GM20000 (cell line): ENCODE data around the gene SGCD.

ENCODE experiments used
- DNase-seq: peaks from one replicate; pipeline ENCODE4 v3.0.0; 2012; ENCODE audit warnings: low spot score
- TF ChIP-seq, protein P1 (sequence below): IDR thresholded peaks from 2 replicates; pipeline ENCODE4 v1.5.1; 2012; ENCODE audit warnings: mild to moderate bottlenecking, control low read depth; ENCODE audit errors: extremely low read depth, missing control alignments

Gene SGCD

DNA sequence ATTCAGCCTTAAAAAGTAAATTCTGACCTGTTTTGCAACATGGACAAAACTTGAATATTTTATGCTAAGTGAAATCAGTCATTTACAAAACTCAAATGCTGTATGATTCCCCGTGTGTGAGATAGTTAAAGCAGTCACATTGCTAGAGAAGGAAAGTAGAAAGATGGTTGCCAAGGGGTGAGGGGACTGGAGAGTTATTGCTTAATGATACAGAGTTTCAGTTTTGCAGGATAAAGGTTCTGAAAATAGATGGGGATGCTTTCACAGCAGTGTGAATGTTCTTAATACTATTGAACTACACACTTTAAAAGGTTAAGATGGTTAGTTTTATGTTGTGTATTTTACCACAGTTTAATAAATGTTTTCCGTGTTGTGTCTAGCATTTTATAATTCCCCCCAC lies 51.2 kb downstream of the SGCD start:
- TF ChIP-seq, protein P1, sequence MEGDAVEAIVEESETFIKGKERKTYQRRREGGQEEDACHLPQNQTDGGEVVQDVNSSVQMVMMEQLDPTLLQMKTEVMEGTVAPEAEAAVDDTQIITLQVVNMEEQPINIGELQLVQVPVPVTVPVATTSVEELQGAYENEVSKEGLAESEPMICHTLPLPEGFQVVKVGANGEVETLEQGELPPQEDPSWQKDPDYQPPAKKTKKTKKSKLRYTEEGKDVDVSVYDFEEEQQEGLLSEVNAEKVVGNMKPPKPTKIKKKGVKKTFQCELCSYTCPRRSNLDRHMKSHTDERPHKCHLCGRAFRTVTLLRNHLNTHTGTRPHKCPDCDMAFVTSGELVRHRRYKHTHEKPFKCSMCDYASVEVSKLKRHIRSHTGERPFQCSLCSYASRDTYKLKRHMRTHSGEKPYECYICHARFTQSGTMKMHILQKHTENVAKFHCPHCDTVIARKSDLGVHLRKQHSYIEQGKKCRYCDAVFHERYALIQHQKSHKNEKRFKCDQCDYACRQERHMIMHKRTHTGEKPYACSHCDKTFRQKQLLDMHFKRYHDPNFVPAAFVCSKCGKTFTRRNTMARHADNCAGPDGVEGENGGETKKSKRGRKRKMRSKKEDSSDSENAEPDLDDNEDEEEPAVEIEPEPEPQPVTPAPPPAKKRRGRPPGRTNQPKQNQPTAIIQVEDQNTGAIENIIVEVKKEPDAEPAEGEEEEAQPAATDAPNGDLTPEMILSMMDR = no peak
- DNase-seq = no peak

DNA sequence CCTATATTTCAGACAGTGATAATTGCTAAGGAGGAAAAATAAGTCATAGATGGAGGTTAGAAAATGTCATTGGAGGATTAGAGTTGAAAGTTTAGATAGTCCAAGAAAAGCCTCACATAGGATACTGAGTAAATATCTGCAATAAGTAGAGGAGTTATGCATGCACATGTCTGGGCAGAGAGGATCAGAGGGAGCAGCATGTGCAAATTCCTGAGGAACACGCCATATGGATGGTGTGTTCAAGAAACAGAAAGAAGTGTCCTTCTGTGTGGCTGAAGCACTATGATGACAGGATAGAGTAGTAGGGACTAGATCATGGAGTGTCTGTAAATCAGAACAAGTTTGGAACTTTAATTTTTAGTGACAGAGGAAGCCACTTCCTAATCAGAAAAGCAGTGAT lies 52.2 kb downstream of the SGCD start:
- DNase-seq = no peak
- TF ChIP-seq, protein P1 = no peak

DNA sequence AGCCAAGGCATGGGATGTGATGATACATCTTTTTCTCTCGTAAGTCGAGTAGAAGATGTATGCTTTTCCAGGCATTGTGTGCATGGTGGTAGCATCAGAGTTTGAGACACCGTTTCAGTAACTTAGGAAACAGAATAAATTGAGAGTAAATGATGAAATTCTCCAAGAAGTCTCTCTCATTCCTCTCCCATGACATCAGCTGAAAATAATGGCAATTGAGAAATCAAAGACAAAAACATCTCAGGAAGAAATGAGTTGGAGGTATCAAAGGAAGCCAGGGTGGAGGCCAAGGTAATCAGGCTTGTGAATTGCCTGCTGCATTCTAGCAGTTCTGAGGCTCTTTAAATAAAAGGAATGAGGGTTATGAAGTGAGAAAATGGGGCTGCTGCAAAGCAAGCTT lies 53.9 kb downstream of the SGCD start:
- TF ChIP-seq, protein P1 = no peak
- no peak for DNase-seq

DNA sequence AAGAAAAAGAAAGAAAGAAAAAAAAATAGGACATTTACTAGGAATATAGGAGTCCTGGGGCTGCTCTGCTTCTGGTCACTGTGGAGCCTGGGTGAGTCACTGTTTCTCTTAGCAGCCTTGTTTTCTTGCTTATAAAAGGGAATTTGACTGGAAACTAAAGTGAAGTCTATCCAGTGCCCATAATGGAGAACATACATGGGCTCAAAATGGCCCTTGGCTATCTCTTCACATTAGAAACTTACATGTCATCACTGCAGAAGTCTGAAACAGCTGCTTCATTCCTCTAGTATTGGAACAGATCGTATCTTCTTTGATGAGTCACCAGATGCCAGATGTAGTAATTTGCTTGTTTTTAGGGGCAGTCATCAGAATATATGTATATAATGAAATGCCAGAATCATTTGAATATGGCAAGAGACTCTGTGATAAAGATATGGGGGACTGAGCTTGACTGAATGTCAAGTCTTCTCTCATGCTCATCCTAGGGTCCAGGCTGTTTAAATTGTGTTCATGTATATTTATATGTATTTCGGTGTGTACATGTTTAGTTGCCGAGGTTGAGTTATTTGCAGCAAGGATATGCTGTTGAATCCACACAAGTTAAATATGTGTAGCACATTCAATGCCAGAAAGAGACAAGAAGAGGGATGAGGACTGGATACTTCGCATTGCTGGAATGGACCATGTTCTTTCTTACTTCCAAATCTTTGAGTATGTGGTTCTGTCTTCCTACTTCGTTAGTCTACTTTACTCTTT lies 56.7 kb downstream of the SGCD start:
- DNase-seq = no peak
- TF ChIP-seq, protein P1 = no peak

DNA sequence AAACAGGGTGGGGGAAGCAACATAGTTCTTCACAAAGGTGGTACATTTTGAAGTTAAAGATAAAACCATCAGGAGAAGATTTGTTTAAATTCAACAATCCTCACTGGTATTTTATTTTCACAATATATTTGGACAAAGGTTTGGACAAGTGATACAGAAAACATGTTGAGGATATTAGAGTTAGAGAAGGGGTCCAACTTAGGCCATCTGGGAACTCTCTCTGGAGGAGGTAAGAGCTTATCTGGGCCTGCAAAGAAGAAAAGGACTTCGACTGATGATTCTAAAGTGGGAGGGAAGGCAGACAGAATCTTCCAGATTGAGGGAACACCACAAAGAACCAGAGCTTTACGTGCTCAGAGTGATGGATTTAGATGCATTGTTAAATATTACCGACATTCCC lies 58.5 kb downstream of the SGCD start:
- TF ChIP-seq, protein P1 = no peak
- DNase-seq = no peak

DNA sequence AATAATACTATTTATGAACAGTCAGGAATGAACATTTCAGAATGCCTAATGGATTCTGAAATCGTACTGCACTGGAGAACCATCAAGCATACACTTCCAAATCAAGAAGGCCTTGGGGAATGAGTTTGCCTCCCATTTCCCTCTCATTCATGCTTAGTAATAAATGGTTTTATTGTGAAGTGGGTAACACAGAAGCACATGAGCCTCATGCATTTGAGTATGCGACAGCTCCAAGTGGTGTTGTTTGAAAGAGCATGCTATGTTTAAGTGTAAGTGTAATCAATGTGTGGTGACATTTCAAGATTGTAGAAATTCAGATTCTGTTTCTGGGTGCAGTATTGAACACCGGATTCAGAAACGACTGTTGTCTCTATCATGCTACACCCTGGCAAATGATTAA lies 60.0 kb downstream of the SGCD start:
- TF ChIP-seq, protein P1 = no peak
- no peak for DNase-seq

DNA sequence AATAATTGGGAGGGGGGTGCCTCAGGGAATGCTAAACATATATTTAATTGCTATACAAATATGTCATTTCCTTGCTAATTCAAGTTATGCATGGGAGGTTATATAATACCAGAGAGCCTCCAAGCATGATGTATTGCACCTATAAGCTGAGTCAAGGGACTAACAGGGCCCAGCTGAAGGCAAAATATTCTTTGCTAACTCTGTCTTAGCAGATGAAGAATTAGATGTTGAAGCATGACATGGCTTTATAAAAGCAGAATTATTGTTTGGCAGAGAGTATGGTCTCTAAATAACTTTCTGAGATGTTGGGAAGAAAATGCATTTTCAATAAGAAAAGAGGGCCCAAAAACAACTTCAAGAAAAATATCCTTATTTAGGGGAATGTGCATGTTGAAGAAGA lies 60.4 kb downstream of the SGCD start:
- no peak for DNase-seq
- TF ChIP-seq, protein P1 = no peak
